ENCODE measurements around the gene AMER2. TPM values are rescaled to one million over a fixed set of nuclear protein-coding genes. Genes with fewer than 3 reads are reported as not detected.
A peak's percentile ranks its signal among the peaks of the same experiment; 100 is the strongest.

AMER2 gene
- polyA plus RNA-seq, 1 of the 3 experiments (the other 2 are of a cell fraction) = not detected

DNA sequence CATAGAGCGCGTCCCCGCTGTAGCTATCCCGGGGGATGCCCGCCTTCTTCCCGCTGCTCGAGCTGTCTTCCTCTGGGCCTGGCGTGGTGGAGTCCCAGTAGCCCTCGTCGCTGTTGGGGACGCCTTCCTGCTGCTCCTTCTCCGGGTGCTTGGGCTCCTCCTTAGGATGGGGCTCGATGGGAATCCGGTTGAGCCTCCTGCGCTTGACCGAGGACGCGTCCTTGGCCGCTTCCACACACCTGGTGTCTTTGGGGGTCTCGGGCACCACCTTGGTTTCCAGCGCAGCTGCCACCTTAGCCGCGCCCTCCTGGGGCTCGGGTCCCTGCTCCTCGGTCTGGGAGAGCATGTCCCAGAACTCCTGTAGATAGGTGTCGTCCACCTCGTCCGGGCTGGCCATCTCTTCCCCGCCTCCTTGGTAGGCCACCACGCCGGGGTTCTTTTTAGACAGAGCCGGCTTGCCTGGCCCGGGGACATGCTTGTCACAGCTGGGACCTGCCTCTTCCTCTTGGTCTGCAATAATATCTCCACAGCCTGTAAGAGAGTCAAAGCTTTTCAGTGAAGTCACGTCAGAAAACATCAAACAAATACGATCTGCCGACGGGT, 2.0 kb downstream of the AMER2 start:
- no peaks in the 10 kb centered on the region for H3K36me3 ChIP-seq (replicated peaks in 1 of 2; ENCODE audit: control insufficient read depth in 1 of 2, insufficient read depth in 2 of 2, low read length in 1 of 2)
- no peak overlapping the region for H3K27ac ChIP-seq (ENCODE audit: low read depth in 2 of 2, low read length in 1 of 2)
- TF ChIP-seq TAF1 (IDR thresholded peaks at IDR 0.05; ENCODE audit: borderline replicate concordance, low read depth, low read length) = no peak
- TF ChIP-seq, protein P1, sequence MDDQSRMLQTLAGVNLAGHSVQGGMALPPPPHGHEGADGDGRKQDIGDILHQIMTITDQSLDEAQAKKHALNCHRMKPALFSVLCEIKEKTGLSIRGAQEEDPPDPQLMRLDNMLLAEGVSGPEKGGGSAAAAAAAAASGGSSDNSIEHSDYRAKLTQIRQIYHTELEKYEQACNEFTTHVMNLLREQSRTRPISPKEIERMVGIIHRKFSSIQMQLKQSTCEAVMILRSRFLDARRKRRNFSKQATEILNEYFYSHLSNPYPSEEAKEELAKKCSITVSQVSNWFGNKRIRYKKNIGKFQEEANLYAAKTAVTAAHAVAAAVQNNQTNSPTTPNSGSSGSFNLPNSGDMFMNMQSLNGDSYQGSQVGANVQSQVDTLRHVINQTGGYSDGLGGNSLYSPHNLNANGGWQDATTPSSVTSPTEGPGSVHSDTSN (IDR thresholded peaks at IDR 0.05) = no peak
- TF ChIP-seq, protein P2, sequence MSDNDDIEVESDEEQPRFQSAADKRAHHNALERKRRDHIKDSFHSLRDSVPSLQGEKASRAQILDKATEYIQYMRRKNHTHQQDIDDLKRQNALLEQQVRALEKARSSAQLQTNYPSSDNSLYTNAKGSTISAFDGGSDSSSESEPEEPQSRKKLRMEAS (IDR thresholded peaks at IDR 0.05; ENCODE audit: low read depth) = no peak
- no peak for TF ChIP-seq TCF12 (IDR thresholded peaks at IDR 0.05)
- no peak for TF ChIP-seq USF1 (IDR thresholded peaks at IDR 0.05; ENCODE audit: borderline replicate concordance, low read depth)
- TF ChIP-seq SIN3A (IDR thresholded peaks at IDR 0.05; ENCODE audit: borderline replicate concordance, low read depth, low read length) = no peak
- no peak for TF ChIP-seq RCOR1 (IDR thresholded peaks at IDR 0.05; ENCODE audit: low read length)
- no peak for TF ChIP-seq CTCF (IDR thresholded peaks at IDR 0.05)
- no peak for TF ChIP-seq RAD21 (IDR thresholded peaks at IDR 0.05; ENCODE audit: low read length)
- TF ChIP-seq NFIC (IDR thresholded peaks at IDR 0.05; ENCODE audit: borderline replicate concordance) = no peak
- no peak for TF ChIP-seq TEAD4 (IDR thresholded peaks at IDR 0.05; ENCODE audit: borderline replicate concordance, insufficient read depth)
- no peak for TF ChIP-seq RXRA (IDR thresholded peaks at IDR 0.05; ENCODE audit: borderline replicate concordance, low read depth)
- no peak for TF ChIP-seq NRF1 (IDR thresholded peaks at IDR 0.05; ENCODE audit: low read depth, low read length)
- TF ChIP-seq ZBTB33 (IDR thresholded peaks at IDR 0.05; ENCODE audit: borderline replicate concordance, low read depth) = no peak
- TF ChIP-seq POLR2AphosphoS5 (IDR thresholded peaks at IDR 0.05; ENCODE audit: low read depth, low read length) = no peak
- H4K20me1 ChIP-seq (ENCODE audit: insufficient read depth) = no peaks in the 10 kb centered on the region
- ChIA-PET POLR2A (no interaction called here), CTCF (no interaction called here)
- no peak overlapping the region for H3K9ac ChIP-seq
- H3K27me3 ChIP-seq (ENCODE audit: insufficient read depth) = peaks cover 60% of the 10 kb centered on the region
- DNase-seq = peak; percentile 22
- H3K4me2 ChIP-seq = no peak overlapping the region
- no peak overlapping the region for H2AFZ ChIP-seq (ENCODE audit: low read depth)
- 37% methylated on average over 14 of the region's 37 CpGs for WGBS (ENCODE audit: low lambda C conversion rate)
- H3K4me1 ChIP-seq (ENCODE audit: control insufficient read depth in 1 of 2, insufficient read depth in 2 of 2, low read depth in 1 of 2, low read length in 1 of 2) = peaks cover 0 to 7% of the 10 kb centered on the region in 2 experiments; a peak in 2 of 4 replicates
- H3K79me2 ChIP-seq (ENCODE audit: insufficient read depth) = no peaks in the 10 kb centered on the region
- H3K4me3 ChIP-seq (ENCODE audit: low read depth in 2 of 2, low read length in 1 of 2) = no peak overlapping the region
- no peaks in the 10 kb centered on the region for H3K9me3 ChIP-seq
- no peaks in the 10 kb centered on the region for H3F3A ChIP-seq (replicated peaks; ENCODE audit: insufficient read depth)
- H3K9me2 ChIP-seq = no peaks in the 10 kb centered on the region
